T-helper 17 cell (primary cell): ENCODE data around the gene SMARCAD1. TPM values are rescaled to one million over a fixed set of nuclear protein-coding genes. Genes with fewer than 3 reads are reported as not detected.
A peak's percentile ranks its signal among the peaks of the same experiment; 100 is the strongest.

Experiments used
- ATAC-seq: fragments of 150-1000 bp; cut with Tn5 transposase; 2 replicates; pipeline ENCODE4 v1.10.0; 2021; ENCODE audit warnings: mild to moderate bottlenecking, moderate library complexity
- DNase-seq, 3 donors: peaks; one replicate each; pipeline versions ENCODE4 v3.0.0 to v3.0.0-alpha.2; 2020 to 2021
- H3K9me3 ChIP-seq: one replicate; pipeline ENCODE4 v1.7.0; 2013; ENCODE audit warnings: low read length, mild to moderate bottlenecking; ENCODE audit not compliant: control insufficient read depth, poor library complexity, severe bottlenecking
- H3K27ac Mint-ChIP-seq: one replicate; pipeline ENCODE4 v1.8.0; 2022; ENCODE audit warnings: mild to moderate bottlenecking, moderate library complexity, mixed read lengths
- H3K27me3 Mint-ChIP-seq: one replicate; pipeline ENCODE4 v1.8.0; 2022; ENCODE audit warnings: mixed read lengths
- H3K36me3 Mint-ChIP-seq: one replicate; pipeline ENCODE4 v1.8.0; 2022; ENCODE audit warnings: low read depth, mixed read lengths
- H3K4me1 Mint-ChIP-seq: one replicate; pipeline ENCODE4 v1.8.0; 2022; ENCODE audit warnings: mild to moderate bottlenecking, mixed read lengths
- H3K4me3 Mint-ChIP-seq: one replicate; pipeline ENCODE4 v1.8.0; 2022; ENCODE audit warnings: mild to moderate bottlenecking, moderate library complexity, mixed read lengths
- total RNA-seq, 4 donors: library from RNA in 2 of 4; stranded (reverse) in 2 of 4; gene quantifications; one replicate each; pipeline ENCODE4 v1.2.3 and lab custom pipeline; 2022 to 2026

The SMARCAD1 gene
- total RNA-seq, 2 donors from 2014 or later, result 12.3 to 15.9 TPM

DNA sequence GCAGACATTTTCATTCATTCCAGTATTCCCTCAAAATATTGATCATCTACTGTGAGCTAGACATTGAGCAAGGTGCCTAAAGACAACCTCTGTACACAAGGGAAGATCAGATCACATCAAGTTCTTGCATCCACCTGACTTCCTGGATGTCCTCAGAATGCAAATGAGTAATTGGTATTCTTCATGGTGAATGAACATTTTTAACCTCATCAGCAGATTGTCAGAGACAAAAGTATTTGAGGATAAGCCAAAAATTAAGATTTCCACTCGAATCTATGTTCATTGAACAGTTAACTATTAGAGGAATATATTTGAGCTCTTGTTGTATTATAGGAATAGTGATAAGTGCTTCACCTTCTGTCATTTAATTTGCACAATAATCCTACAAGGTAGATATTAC lies 1.3 kb downstream of the SMARCAD1 start:
- ATAC-seq, result no peak
- Mint-ChIP-seq H3K27me3 (no peaks in the 10 kb centered on the region), H3K4me1 (peaks cover 31% of the 10 kb centered on the region), H3K4me3 (peak overlapping the region; percentile 96), H3K27ac (peak overlapping the region; percentile 97), H3K36me3 (peaks cover 9% of the 10 kb centered on the region)
- no peaks in the 10 kb centered on the region for H3K9me3 ChIP-seq
- no peak for DNase-seq

DNA sequence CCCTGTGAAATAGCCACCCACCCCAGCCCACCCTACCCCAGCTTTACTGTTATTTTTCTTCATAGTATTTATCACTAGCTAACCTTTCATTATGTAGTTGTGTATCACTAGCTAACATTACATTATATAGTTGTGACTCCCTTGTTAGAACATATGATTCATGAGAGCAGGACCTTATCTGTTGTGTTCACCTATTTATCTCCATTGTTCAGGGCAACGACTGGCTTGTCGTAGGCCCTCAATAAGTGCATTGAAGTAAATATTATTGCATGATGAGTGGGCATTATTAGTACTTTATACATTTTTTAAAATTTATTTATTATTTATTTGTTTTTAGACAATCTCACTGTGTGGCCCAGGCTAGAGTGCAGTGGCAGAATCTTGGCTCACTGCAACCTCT lies 4.2 kb downstream of the SMARCAD1 start:
- no peaks in the 10 kb centered on the region for H3K27me3 Mint-ChIP-seq
- no peaks in the 10 kb centered on the region for H3K9me3 ChIP-seq
- H3K4me1 Mint-ChIP-seq, result peaks cover 47% of the 10 kb centered on the region
- H3K36me3 Mint-ChIP-seq, result peaks cover 11% of the 10 kb centered on the region
- ATAC-seq (no peak), DNase-seq (no peak)
- H3K27ac Mint-ChIP-seq, result no peak overlapping the region
- H3K4me3 Mint-ChIP-seq, result no peak overlapping the region

GRCh38 chr4:94214703-94215319 lies 7.1 kb downstream of the SMARCAD1 start:
- H3K27me3 Mint-ChIP-seq, result no peaks in the 10 kb centered on the region
- no peak for ATAC-seq
- H3K4me3 Mint-ChIP-seq, result no peak overlapping the region
- no peaks in the 10 kb centered on the region for H3K9me3 ChIP-seq
- no peak overlapping the region for H3K27ac Mint-ChIP-seq
- no peak for DNase-seq
- peaks cover 34% of the 10 kb centered on the region for H3K4me1 Mint-ChIP-seq
- peaks cover 11% of the 10 kb centered on the region for H3K36me3 Mint-ChIP-seq

- ATAC-seq (no peak), DNase-seq (no peak)
- peak overlapping the region; percentile 33 for H3K4me3 Mint-ChIP-seq
- H3K4me1 Mint-ChIP-seq, result peaks cover 30% of the 10 kb centered on the region
- H3K9me3 ChIP-seq, result no peaks in the 10 kb centered on the region
- peak overlapping the region; percentile 77 for H3K27ac Mint-ChIP-seq
- H3K36me3 Mint-ChIP-seq, result peaks cover 8% of the 10 kb centered on the region
- H3K27me3 Mint-ChIP-seq, result no peaks in the 10 kb centered on the region
Observed at GRCh38 chr4:94216394-94216793, 8.7 kb downstream of the SMARCAD1 start.

- no peak for ATAC-seq
Observed at GRCh38 chr4:94219402-94219801, 11.7 kb downstream of the SMARCAD1 start.

DNA sequence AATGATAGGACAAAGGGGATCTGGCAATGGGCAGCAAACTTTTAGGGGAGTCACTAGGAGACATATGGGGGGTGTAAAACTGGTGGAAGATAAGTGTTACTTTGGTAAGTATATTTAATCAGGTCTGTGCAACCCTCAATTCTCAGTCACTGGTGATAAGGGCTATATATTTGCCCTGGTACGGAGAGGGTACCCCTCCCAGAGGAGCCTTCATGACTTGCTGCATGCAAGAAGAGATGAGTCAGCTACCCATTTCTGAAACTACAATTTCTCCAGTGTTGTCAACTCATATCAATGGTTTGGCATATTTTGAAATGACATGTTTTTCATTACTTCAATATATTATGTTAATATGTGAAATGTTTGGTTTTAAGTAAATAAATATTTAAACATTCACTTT lies 14.3 kb downstream of the SMARCAD1 start:
- ATAC-seq, result no peak
- Mint-ChIP-seq H3K27me3 (no peaks in the 10 kb centered on the region), H3K27ac (no peak overlapping the region), H3K36me3 (peaks cover 8% of the 10 kb centered on the region), H3K4me3 (no peak overlapping the region), H3K4me1 (peaks cover 16% of the 10 kb centered on the region)
- H3K9me3 ChIP-seq, result no peaks in the 10 kb centered on the region
- DNase-seq, result no peak

More at GRCh38 chr4:94219402-94219801, 11.7 kb downstream of the SMARCAD1 start:
- Mint-ChIP-seq H3K4me1 (peaks cover 26% of the 10 kb centered on the region), H3K27ac (no peak overlapping the region), H3K4me3 (no peak overlapping the region), H3K27me3 (no peaks in the 10 kb centered on the region), H3K36me3 (peaks cover 4% of the 10 kb centered on the region)
- H3K9me3 ChIP-seq, result no peaks in the 10 kb centered on the region
- no peak for DNase-seq

GRCh38 chr4:94225449-94225848 lies 17.8 kb downstream of the SMARCAD1 start:
- Mint-ChIP-seq H3K4me1 (peaks cover 25% of the 10 kb centered on the region), H3K36me3 (peaks cover 18% of the 10 kb centered on the region), H3K27ac (no peak overlapping the region), H3K4me3 (no peak overlapping the region), H3K27me3 (no peaks in the 10 kb centered on the region)
- no peak for DNase-seq
- no peak for ATAC-seq
- H3K9me3 ChIP-seq, result no peaks in the 10 kb centered on the region

DNA sequence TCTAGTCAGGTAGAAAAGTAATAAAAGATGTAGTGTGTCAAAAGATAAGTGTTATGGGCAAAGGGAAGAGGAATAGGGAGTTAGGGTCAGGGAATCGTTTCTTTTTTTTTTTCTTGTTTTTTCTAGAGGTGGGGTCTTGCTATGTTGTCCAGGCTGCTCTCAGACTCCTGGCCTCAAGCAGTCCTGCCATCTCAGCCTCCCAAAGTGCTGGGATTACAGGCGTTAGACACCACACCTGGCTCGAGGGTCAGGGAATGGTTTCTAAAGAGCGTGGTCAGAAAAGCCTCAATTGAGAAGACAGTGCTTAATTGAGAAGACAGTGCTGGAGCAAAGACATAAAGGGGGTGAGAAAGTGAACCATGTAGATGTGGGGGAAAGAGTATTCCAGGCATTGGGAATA lies 19.1 kb downstream of the SMARCAD1 start:
- no peaks in the 10 kb centered on the region for H3K9me3 ChIP-seq
- Mint-ChIP-seq H3K4me3 (no peak overlapping the region), H3K36me3 (peaks cover 22% of the 10 kb centered on the region), H3K27ac (no peak overlapping the region), H3K27me3 (no peaks in the 10 kb centered on the region), H3K4me1 (peaks cover 26% of the 10 kb centered on the region)
- ATAC-seq, result no peak
- DNase-seq, result no peak

DNA sequence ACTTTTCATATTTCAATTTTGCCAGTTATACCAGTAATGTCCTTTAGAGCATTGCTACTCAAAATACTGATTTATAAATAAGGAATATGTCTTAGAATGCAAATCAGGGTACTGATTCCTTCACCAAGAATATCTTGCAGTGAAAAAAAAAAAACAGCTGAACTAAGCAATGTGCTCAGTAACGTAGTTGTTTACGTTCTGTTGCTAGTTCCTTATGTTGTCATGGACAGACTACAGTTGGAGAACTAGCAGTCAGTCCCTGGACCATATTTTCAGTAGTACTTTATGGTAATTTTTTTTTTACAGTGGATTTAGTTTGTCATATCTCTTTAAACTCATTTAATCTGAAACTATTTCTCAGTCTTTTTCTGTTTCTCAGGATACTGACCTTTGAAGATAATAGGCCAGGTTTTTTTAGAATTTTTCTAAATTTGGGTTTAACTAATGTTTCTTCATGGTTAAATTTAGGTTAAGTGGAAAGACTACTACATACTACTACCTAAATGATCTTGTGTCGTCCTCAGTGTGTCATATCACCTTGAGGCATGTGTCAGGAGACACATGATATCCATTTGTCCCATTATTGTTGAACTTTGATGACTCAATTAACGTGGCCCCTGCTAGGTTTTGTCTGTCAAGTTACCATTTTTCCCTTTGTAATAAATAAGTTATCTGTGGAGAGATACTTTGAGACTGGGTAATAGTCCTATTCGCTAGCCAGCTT lies 21.0 kb downstream of the SMARCAD1 start:
- Mint-ChIP-seq H3K4me3 (no peak overlapping the region), H3K4me1 (peaks cover 27% of the 10 kb centered on the region), H3K27ac (no peak overlapping the region), H3K36me3 (peaks cover 21% of the 10 kb centered on the region), H3K27me3 (no peaks in the 10 kb centered on the region)
- no peaks in the 10 kb centered on the region for H3K9me3 ChIP-seq
- DNase-seq, result no peak
- no peak for ATAC-seq

GRCh38 chr4:94232519-94232918 lies 24.9 kb downstream of the SMARCAD1 start:
- no peak for ATAC-seq
- DNase-seq, result no peak
- Mint-ChIP-seq H3K27me3 (no peaks in the 10 kb centered on the region), H3K36me3 (peaks cover 10% of the 10 kb centered on the region), H3K27ac (no peak overlapping the region), H3K4me1 (peaks cover 13% of the 10 kb centered on the region), H3K4me3 (no peak overlapping the region)
- no peaks in the 10 kb centered on the region for H3K9me3 ChIP-seq

GRCh38 chr4:94235825-94236224 lies 28.2 kb downstream of the SMARCAD1 start:
- H3K9me3 ChIP-seq, result no peaks in the 10 kb centered on the region
- Mint-ChIP-seq H3K4me1 (peaks cover 9% of the 10 kb centered on the region), H3K4me3 (no peak overlapping the region), H3K36me3 (peaks cover 6% of the 10 kb centered on the region), H3K27me3 (no peaks in the 10 kb centered on the region), H3K27ac (no peak overlapping the region)
- no peak for DNase-seq
- no peak for ATAC-seq

DNA sequence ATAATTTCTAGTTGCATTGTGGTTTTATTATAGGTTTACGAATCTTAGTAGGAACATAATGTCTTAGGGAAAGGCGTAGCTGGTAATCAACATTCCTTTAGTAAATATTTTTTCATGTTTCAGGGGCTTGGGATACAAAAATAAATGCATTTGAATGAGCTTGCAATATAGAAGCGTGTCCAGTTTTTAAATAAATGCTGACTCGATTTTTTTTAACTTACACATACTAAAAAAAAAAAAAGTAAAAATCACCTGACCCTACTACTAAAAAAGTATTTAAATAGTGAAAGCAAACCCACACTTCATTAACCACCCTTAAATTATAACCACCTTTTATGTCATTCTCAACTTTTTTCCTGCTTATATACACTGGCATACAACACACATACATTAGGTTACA lies 29.6 kb downstream of the SMARCAD1 start:
- no peak for ATAC-seq
- H3K4me3 Mint-ChIP-seq, result no peak overlapping the region
- H3K9me3 ChIP-seq, result no peaks in the 10 kb centered on the region
- H3K36me3 Mint-ChIP-seq, result peaks cover 8% of the 10 kb centered on the region
- H3K27me3 Mint-ChIP-seq, result no peaks in the 10 kb centered on the region
- H3K4me1 Mint-ChIP-seq, result peaks cover 8% of the 10 kb centered on the region
- no peak overlapping the region for H3K27ac Mint-ChIP-seq
- DNase-seq, result no peak

DNA sequence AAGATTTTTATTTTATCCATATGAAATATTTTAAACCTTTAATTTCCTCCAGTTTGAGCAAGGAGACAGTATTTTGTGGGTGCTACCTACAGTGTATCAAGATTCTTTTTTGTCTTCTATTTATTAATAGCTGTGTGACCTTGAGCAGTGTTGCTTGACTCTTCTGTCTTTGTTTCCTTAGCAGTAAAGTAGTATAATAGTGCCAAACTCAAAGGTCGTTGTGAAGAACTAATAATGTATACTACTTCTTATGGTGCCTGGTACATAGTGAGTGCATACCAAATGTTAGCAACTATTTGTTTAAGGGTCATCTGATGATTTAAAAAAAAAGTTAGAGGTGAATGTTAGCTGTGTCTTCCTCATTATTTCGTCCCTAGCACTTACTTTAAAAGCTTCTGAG lies 30.5 kb downstream of the SMARCAD1 start:
- peaks cover 8% of the 10 kb centered on the region for H3K36me3 Mint-ChIP-seq
- no peaks in the 10 kb centered on the region for H3K9me3 ChIP-seq
- no peaks in the 10 kb centered on the region for H3K27me3 Mint-ChIP-seq
- ATAC-seq, result no peak
- peaks cover 8% of the 10 kb centered on the region for H3K4me1 Mint-ChIP-seq
- H3K27ac Mint-ChIP-seq, result no peak overlapping the region
- DNase-seq, result no peak
- no peak overlapping the region for H3K4me3 Mint-ChIP-seq

DNA sequence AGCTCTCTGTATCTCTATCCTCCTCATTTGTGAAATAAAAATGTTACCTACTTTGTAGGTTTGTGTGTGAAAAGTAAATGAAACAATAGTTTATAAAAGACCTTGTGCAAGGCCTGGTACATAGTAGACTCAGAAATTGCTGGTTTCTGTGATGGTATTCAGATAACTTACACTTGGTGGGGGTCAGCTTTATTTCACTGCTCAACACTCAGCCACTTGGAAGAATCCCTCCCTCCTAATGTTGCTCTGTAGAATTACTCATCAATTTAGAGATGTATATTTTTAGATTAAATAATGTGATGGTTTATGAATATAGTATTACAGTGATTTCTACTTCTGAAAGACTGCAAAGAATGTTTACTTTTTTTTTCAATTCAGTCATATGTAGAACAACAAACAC lies 32.7 kb downstream of the SMARCAD1 start:
- Mint-ChIP-seq H3K27ac (no peak overlapping the region), H3K4me1 (peaks cover 5% of the 10 kb centered on the region), H3K4me3 (no peak overlapping the region), H3K27me3 (no peaks in the 10 kb centered on the region), H3K36me3 (peaks cover 11% of the 10 kb centered on the region)
- no peak for DNase-seq
- no peaks in the 10 kb centered on the region for H3K9me3 ChIP-seq
- no peak for ATAC-seq
